ENCODE measurements around the gene MAGIX.

DNA sequence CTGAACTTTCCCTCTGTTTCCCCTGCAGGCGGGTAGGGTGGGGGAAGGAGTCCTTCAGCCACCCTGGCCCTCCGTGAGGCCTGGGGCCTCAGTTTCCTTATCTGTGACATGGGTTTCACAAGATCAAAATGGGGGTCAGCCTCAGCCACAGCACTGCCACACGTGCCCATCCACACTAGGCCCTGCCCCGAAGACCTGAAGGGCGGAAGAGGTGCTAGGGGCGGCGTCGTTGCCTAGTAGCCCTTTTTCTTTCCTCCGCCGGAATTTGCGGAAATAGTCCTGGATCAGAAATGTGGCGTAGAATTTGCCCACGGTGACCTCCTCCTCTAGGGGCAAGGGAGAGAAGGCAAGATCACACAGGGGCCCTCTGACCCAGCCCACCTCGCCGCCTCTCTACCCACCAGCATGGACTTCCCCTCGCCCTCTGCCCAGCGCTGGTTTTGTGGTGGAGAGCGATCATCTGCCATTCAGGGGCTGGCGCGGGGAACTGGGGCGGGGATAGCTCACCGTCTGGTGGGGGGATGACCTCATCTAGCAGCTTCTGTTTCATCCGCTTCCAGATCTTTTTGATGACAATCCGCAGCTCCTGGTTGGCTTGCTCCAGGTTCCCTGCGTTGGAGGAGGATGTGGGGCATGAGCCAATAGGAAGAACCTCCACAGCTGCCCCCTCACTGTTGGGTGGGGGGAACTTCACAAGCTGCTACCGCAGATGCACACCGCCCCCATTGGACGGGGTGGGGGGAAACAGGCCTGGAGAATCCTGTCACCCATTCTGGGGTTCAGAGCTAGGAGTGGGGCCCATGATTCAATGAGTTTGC, 47.1 kb downstream of the MAGIX start:
- TF ChIP-seq EZH2 (IDR thresholded peaks at IDR 0.05; ENCODE audit: low read length, missing control alignments): no peak
- TF ChIP-seq, protein P1, sequence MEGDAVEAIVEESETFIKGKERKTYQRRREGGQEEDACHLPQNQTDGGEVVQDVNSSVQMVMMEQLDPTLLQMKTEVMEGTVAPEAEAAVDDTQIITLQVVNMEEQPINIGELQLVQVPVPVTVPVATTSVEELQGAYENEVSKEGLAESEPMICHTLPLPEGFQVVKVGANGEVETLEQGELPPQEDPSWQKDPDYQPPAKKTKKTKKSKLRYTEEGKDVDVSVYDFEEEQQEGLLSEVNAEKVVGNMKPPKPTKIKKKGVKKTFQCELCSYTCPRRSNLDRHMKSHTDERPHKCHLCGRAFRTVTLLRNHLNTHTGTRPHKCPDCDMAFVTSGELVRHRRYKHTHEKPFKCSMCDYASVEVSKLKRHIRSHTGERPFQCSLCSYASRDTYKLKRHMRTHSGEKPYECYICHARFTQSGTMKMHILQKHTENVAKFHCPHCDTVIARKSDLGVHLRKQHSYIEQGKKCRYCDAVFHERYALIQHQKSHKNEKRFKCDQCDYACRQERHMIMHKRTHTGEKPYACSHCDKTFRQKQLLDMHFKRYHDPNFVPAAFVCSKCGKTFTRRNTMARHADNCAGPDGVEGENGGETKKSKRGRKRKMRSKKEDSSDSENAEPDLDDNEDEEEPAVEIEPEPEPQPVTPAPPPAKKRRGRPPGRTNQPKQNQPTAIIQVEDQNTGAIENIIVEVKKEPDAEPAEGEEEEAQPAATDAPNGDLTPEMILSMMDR (conservative IDR thresholded peaks at IDR 0.05 in 1 of 2, IDR thresholded peaks at IDR 0.05 in 1 of 2; ENCODE audit: low read depth in 1 of 2, low read length in 2 of 2): no peak
